HEK293T (cell line): Measurements from ENCODE around the gene LLCFC1.

Source experiments
- CTCF ChIA-PET: fragments of 350-600 bp; formaldehyde crosslinking; extraction: SDS; loops from one replicate; lab custom pipeline; 2021; ENCODE audit warnings: antibody characterized with exemption, inconsistent platforms; lab: Yijun Ruan, JAX
- POLR2A ChIA-PET: fragments of 350-600 bp; formaldehyde crosslinking; extraction: SDS; loops from one replicate; lab custom pipeline; 2020; ENCODE audit warnings: antibody characterized with exemption, inconsistent platforms; lab: Yijun Ruan, JAX
- DNase-seq: peaks from one replicate; pipeline ENCODE4 v3.0.0; 2012; ENCODE audit warnings: mixed read lengths; ENCODE audit errors: extremely low spot score
- ARNT ChIP-seq: fragments of 450-650 bp; IDR thresholded peaks from 2 replicates; pipeline ENCODE4 v1.6.1; 2017; ENCODE audit warnings: mild to moderate bottlenecking
- BHLHE40 ChIP-seq: fragments of 450-650 bp; IDR thresholded peaks from 2 replicates; pipeline ENCODE4 v1.6.1; 2016; ENCODE audit warnings: mild to moderate bottlenecking, moderate library complexity, borderline replicate concordance
- CTBP1 ChIP-seq: fragments of 450-650 bp; IDR thresholded peaks from 2 replicates; pipeline ENCODE4 v1.6.1; 2016; ENCODE audit warnings: borderline replicate concordance
- ELF4 ChIP-seq: fragments of 450-650 bp; IDR thresholded peaks from 2 replicates; pipeline ENCODE4 v1.6.1; 2017; ENCODE audit warnings: antibody characterized with exemption
- FOXA1 ChIP-seq: fragments of 450-650 bp; IDR thresholded peaks from 2 replicates; pipeline ENCODE4 v1.6.1; 2016; ENCODE audit warnings: mild to moderate bottlenecking
- FOXK2 ChIP-seq: fragments of 450-650 bp; IDR thresholded peaks from 2 replicates; pipeline ENCODE4 v1.6.1; 2016; ENCODE audit warnings: mild to moderate bottlenecking
- FOXM1 ChIP-seq: fragments of 450-650 bp; IDR thresholded peaks from 2 replicates; pipeline ENCODE4 v1.6.1; 2017; ENCODE audit warnings: mild to moderate bottlenecking, borderline replicate concordance
- HDGF ChIP-seq: fragments of 450-650 bp; IDR thresholded peaks from 2 replicates; pipeline ENCODE4 v1.6.1; 2017; ENCODE audit warnings: antibody characterized with exemption, borderline replicate concordance
- L3MBTL2 ChIP-seq: fragments of 450-650 bp; conservative IDR thresholded peaks from 2 replicates; pipeline ENCODE4 v1.6.1; 2016; ENCODE audit warnings: mild to moderate bottlenecking
- LEF1 ChIP-seq: fragments of 450-650 bp; IDR thresholded peaks from 2 replicates; pipeline ENCODE4 v1.6.1; 2017; ENCODE audit warnings: mild to moderate bottlenecking, borderline replicate concordance
- NFRKB ChIP-seq: fragments of 450-650 bp; IDR thresholded peaks from 2 replicates; pipeline ENCODE4 v1.6.1; 2016; ENCODE audit warnings: mild to moderate bottlenecking, moderate library complexity
- SP1 ChIP-seq: fragments of 450-650 bp; IDR thresholded peaks from 2 replicates; pipeline ENCODE4 v1.6.1; 2017
- SUZ12 ChIP-seq: fragments of 450-650 bp; IDR thresholded peaks from 2 replicates; pipeline ENCODE4 v1.6.1; 2016; ENCODE audit warnings: mild to moderate bottlenecking
- TARDBP ChIP-seq: fragments of 450-650 bp; IDR thresholded peaks from 2 replicates; pipeline ENCODE4 v1.6.1; 2016
- ZNF384 ChIP-seq: fragments of 450-650 bp; IDR thresholded peaks from 2 replicates; pipeline ENCODE4 v1.6.1; 2016
- TF ChIP-seq, protein P1 (sequence below): fragments of 450-650 bp; IDR thresholded peaks from 2 replicates; pipeline ENCODE4 v1.6.1; 2016

LLCFC1 gene

DNA sequence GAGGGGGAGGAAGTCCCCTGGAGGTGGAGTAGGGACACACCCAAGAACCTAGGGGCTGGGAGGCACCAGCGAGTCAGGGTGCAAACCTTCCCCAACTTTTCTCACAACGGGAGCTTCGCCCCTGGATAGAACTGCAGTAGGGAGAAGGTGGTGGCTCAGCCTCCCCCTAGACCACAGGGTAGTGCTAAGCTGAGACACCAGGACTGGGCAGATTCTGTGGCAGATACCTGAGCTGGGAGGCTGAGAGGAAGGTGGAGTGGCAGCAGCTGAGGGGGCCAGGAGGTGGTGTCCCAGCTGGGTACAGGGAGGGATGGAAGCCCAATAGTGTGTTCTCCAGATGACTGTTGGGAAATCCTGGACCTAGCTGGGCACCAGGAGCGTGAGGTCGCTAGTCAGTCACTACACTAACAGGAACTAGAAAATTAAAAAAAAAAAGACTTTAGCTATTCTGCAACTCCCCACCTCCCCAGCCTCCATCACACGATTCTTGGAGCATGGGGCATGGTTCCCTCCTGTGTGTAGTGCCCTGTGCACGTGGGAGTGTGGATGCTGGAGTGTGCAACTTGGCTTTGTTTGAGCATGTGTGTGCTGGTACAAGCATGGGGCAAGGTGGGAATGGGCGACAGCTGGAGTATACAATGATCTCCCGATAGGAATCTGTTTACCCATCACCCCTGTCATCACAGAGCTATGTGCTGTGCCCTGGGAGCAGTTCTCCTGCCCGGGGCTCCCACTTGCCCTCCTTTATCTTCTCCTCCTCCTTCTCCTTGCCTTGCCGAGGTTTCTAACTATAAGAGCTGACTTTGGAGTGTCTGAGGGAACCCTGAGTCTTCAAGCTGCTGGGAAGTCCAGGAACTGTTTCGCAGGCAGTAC is 44.9 kb upstream of the LLCFC1 start:
- ChIA-PET POLR2A (no interaction called here), CTCF (interaction anchor here (1.2 to 1.3 kb wide), 2 partner anchors 12 to 14 kb away, joined by 4 to 8 read pairs; no protein-coding TSS in a partner anchor)
- TF ChIP-seq HDGF: no peak
- TF ChIP-seq CTBP1: no peak
- TF ChIP-seq TARDBP: no peak
- DNase-seq: no peak

DNA sequence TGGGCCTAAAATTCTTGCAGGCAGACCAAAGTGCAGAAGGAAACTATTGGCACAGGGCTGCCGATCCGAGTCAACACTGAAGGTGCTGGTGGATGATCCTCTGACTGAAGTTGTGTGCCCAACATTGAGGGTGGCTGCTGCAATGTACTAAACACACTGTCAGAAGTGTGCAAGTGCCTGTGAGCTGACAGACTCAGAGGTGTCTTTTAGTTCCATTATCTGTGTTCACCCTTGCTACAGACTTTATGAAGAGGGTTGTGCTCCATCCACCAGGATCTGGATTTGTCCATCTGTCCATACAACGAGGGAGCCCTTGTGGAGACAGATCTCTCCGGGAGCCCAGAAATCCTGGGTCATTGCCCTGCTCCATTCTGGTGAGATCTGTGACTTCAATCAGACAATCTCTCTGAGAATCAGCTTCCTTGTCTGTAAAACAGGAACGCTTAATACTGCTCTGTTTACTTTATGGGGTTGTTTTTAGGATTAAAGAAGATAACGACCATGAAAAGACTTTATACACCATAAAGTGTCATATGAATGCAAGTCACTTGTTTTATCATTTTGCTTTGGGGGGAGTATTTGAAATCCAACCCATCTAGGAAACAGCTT is 44.2 kb upstream of the LLCFC1 start:
- CTCF ChIA-PET: interaction anchor here (1.2 to 1.3 kb wide), 2 partner anchors 13 to 14 kb away, joined by 4 to 8 read pairs; no protein-coding TSS in a partner anchor
- TF ChIP-seq FOXA1 (no peak), SUZ12 (no peak), LEF1 (no peak), FOXM1 (no peak), ELF4 (no peak), ARNT (no peak), BHLHE40 (no peak)
- POLR2A ChIA-PET: no interaction called here
- no peak for DNase-seq

DNA sequence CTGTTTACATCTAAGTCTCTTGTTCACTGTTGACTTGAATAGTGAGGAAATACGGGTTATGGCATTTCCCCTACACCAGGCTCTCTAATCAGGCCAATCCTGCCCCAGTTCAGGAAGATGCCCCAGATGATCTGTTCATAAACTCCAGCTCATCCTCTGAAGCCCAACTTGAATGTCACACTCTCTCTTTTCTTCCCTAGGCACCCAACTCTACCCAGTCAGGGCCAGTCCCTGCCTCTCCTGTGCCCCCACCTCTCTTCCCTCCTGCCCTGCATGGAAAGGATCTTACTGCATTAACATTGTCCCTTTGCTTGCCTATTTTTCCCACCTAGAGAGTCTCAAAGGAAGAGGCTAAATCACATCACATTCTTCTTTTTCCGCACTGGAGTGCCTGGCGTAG is 43.1 kb upstream of the LLCFC1 start:
- TF ChIP-seq SUZ12 (no peak), ZNF384 (no peak), LEF1 (no peak), TARDBP (no peak), FOXA1 (no peak), HDGF (no peak), BHLHE40 (no peak)
- TF ChIP-seq, protein P1, sequence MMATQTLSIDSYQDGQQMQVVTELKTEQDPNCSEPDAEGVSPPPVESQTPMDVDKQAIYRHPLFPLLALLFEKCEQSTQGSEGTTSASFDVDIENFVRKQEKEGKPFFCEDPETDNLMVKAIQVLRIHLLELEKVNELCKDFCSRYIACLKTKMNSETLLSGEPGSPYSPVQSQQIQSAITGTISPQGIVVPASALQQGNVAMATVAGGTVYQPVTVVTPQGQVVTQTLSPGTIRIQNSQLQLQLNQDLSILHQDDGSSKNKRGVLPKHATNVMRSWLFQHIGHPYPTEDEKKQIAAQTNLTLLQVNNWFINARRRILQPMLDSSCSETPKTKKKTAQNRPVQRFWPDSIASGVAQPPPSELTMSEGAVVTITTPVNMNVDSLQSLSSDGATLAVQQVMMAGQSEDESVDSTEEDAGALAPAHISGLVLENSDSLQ: no peak
- no peak for DNase-seq
- ChIA-PET CTCF (no interaction called here), POLR2A (no interaction called here)

DNA sequence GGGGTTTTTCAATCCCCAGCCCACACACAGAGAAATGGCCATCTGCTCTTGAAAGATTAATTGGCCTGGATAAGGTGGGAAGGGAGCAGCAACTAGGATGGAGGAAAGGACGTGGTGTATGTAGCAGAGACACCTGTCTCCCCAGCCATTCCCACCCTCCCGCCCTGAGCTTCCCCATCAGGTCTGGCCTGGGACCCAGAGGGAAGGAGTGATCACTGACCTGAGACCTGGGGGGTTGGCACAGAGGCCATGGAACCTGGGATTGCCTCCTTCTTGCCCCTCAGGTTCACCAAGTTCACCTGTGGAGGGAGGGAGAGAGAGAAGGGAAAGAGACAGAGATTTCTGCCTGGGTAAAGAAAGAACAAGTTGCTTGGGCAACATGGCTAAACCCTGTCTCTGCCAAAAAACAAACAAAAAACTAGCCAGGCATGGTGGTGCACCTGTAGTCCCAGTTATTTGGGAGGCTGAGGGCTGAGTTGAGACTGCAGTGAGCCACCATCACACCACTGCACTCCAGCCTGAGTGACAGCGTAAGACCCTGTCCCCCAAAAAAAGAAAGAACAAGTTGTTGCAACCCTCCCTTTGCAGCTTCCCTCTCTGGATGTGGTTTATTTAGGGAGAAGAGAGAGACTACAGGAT is 42.4 kb upstream of the LLCFC1 start:
- POLR2A ChIA-PET: no interaction called here
- CTCF ChIA-PET: no interaction called here
- no peak for DNase-seq
- TF ChIP-seq SP1: no peak
- no peak for TF ChIP-seq L3MBTL2
- TF ChIP-seq BHLHE40: no peak
- TF ChIP-seq, protein P1: no peak
- TF ChIP-seq TARDBP: no peak
- TF ChIP-seq FOXK2: no peak
- TF ChIP-seq ZNF384: no peak
- TF ChIP-seq ELF4: no peak
- no peak for TF ChIP-seq HDGF
- no peak for TF ChIP-seq FOXA1
- no peak for TF ChIP-seq SUZ12
- no peak for TF ChIP-seq CTBP1
- no peak for TF ChIP-seq LEF1
- TF ChIP-seq NFRKB: no peak
- no peak for TF ChIP-seq FOXM1
- TF ChIP-seq ARNT: no peak

DNA sequence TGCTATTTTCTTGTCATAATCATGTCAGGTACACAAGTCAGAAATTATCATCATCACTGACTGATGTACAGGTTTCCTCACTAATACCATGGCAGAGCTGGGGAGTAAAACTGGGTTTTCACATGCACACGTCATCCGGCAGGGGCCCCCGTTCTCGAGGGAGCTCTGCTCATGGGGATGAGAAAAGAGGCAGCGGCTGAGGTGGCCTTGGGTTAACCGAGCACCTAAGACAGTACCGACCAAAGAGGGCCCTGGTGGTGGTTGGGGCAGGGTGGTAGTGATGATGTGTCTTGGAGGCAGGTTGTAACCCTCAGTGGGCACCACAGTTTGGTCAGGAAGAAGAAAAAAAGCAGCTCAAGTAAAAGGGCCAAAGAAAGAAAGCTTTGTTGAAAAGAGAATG is 41.6 kb upstream of the LLCFC1 start:
- POLR2A ChIA-PET: no interaction called here
- CTCF ChIA-PET: interaction anchor here (1.6 kb wide), 1 partner anchor 24 kb away, joined by 4 read pairs; no protein-coding TSS in a partner anchor
- no peak for DNase-seq
- TF ChIP-seq ARNT: no peak

DNA sequence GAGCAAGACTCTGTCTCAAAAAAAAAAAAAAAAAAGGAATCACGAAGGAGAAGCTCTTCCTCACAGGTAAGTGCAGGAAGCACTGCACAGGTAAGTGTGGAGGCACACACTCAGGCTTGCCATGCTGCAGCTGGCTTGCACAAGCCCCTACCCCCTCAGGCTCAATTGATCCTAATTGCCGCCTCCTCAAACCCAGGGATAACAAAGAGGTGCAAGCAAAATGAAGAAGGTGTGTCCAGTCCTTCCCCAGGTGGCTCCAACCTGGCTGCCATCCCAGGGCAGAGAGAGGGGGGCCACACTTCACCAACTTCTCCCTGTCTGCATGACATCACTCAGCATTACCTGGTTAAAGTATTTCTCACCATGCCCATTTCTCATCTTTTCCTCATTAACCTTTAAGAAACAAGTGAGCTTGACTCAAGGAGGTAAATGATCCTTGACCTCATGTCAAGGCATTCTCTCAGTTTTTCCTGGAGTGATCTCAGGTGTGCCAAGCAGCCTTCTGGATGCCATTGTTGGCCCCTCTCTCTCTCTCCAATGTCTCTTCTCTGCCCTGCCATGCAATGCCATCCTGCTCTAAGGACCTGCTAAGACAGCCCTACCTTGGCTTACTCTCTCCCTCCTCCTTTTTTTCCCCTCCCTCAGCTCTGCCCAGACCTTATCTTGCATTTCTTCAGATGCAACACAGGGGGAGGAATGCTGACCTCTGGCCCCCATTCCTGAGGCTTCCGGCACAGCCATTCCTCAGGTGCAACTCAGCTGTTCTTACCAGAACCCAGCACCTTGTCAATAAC is 40.7 kb upstream of the LLCFC1 start:
- no peak for DNase-seq
- TF ChIP-seq ELF4: no peak
- POLR2A ChIA-PET: no interaction called here
- CTCF ChIA-PET: interaction anchor here (0.7 to 1.6 kb wide), 2 partner anchors 25 to 1079 kb away, joined by 3 to 4 read pairs; no protein-coding TSS in a partner anchor
